ENCODE measurements around the gene ITGBL1.

ITGBL1 gene

DNA sequence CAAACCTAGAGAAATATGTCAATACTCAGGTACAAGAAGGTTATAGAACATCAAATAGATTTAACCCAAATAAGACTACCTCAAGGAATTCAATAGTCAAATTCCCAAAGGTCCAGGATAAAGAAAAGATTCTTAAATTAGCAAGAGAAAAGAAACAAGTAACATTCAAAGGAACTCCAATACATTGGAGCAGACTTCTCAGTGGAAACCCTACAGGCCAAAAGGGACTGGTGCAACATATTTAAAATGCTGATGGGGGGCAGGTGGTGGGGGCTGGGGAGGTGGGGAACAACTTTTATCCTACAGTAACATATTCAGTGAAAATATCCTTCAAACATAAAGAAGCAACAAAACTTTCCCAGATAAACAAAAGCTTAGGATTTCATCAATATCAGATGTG, 23.1 kb downstream of the ITGBL1 start:
- no peak for TF ChIP-seq ZNF274 (IDR thresholded peaks at IDR 0.05; ENCODE audit: low read depth, low read length)
- H3K4me3 ChIP-seq (ENCODE audit: low read length): no peak overlapping the region

- no peak overlapping the region for H3K4me3 ChIP-seq (ENCODE audit: low read length)
- no peak for TF ChIP-seq ZNF274 (IDR thresholded peaks at IDR 0.05; ENCODE audit: low read depth, low read length)
These were observed 28.9 kb downstream of the ITGBL1 start for GRCh38 chr13:101481421-101481820.

DNA sequence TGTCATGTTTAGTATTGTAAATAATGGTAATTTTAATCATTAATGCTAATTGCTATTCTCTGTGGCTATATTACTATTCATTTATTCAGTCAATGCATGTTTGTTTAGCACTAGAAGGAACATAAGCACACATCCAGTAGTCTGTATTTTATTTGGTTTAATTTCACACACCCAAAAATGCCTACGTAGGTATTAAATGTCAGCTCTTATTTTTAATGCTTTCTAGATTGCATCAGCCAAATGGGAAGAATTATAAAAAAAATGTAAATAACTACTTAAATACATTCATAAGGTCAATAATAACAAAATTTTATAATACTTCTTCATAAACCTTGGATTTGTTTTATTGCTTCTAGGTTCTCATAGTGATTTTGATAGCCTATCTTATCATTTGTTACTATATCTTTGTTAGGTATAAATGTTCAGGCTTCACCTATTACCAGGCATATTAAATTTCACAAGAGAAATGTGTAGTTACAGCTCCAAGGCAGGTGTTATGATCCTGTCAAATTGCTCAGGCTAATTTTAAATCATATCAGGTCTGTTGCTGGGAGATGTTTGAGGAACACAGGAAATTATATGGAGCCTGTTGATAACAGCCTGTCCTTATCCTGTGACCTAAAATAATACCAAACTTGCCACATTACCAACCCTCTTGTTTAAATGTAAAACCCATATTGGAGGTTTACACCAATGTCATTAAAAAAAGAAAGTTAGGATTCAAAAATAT, 34.4 kb downstream of the ITGBL1 start:
- no peak for TF ChIP-seq ZNF274 (IDR thresholded peaks at IDR 0.05; ENCODE audit: low read depth, low read length)
- H3K4me3 ChIP-seq (ENCODE audit: low read length): no peak overlapping the region

DNA sequence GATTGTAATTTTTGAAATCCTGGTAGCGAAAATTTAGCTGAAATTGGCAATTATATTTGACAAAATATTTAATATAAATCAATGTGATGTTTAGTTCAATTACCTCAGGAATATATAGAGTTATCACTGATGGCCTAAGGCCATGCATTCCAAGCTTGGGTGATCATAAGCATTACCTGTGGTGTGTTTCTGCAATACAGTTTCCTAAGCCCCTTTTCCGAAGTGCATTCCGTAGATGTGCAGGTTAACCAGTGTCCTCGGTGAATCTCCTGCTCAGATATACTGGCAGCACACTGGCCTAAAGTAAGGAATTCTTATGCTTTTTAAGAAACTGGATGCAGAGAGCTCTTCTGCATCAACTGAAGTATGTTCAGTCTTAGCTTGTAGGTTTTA, 35.0 kb downstream of the ITGBL1 start:
- H3K4me3 ChIP-seq (ENCODE audit: low read length): no peak overlapping the region
- no peak for TF ChIP-seq ZNF274 (IDR thresholded peaks at IDR 0.05; ENCODE audit: low read depth, low read length)

DNA sequence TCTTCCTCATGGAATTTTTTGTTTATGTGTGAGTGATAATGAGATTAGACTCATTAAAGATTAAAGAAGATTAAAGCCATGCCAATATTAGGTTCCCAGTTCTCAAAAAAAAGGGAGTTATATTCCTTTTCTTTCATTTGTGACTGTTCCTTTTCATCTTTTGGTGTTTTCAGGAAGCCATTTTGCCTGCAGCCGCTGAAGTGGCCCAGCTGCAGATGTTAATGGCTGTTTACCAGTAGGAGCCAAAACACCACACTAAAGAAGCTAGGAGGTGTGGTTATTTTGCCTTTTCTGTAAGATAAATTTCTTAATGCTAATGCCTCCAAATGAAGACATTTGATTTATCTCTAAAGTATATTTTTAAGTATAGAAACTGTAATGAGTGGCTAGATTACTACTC, 36.3 kb downstream of the ITGBL1 start:
- H3K4me3 ChIP-seq (ENCODE audit: low read length): no peak overlapping the region

DNA sequence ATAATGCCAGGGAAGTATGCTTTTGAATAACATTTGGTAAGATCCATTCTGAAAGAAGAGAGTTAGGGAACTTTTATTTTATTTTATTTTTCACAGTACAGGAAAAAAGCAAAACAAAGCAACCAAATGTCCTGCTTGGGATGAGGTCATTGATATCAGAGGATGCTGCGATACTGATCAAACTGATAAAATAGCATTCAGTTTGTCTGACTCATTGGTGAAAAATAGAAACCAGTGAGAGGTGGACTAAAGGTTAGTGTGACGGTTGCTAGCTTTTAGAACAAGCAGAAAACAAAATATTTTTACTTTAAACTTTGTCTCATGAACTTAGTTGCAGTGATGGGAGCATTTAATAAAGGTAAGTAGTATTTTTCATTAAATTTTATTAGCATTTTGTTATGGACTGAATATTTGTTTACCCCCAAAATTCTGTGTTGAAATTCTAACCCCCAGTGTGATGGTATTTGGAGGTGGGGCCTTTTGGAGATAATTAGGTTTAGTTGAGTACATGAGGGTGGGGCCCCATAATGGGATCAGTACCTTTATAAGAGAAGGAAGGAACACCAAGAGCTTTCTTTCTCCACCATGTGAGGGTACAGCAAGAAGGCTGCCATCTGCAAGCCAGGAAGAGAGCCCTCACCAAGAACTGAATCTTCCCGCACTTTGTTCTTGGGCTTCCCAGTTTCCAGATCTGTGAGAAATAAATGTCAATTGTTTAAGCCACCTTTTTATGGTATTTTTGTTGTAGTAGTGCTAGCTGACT, 37.3 kb downstream of the ITGBL1 start:
- no peak for TF ChIP-seq ZNF274 (IDR thresholded peaks at IDR 0.05; ENCODE audit: low read depth, low read length)
- no peak overlapping the region for H3K4me3 ChIP-seq (ENCODE audit: low read length)

More for the DNA sequence above, 36.3 kb downstream of the ITGBL1 start:
- no peak for TF ChIP-seq ZNF274 (IDR thresholded peaks at IDR 0.05; ENCODE audit: low read depth, low read length)

DNA sequence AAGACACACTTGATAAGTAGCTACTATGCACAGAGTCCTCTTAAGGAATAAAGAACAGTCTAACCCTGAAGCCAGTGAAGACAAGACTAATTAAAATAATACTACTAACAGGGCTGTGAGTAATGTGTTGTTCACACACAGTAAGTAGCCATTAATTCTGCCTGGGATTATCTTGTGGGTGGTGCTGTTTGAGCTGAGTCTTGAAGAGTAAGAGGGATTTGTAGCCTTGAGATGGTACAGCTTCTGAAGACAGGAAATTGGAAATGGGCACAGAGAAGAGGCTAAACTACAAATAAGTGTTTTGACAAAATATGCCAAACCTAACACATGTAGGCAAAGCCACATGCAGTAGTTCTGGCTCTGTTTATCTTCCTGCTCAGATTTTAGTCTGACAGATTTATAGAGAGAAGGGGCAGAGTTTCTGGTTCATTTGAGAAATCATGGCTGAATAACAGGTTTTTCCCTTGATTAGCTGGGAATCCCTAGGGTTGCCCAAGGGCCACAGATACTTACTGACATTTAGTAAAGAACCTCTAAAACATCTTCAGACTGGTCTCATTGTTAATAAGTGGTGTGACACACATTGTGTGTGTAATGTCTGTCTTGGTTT, 38.0 kb downstream of the ITGBL1 start:
- no peak overlapping the region for H3K4me3 ChIP-seq (ENCODE audit: low read length)

DNA sequence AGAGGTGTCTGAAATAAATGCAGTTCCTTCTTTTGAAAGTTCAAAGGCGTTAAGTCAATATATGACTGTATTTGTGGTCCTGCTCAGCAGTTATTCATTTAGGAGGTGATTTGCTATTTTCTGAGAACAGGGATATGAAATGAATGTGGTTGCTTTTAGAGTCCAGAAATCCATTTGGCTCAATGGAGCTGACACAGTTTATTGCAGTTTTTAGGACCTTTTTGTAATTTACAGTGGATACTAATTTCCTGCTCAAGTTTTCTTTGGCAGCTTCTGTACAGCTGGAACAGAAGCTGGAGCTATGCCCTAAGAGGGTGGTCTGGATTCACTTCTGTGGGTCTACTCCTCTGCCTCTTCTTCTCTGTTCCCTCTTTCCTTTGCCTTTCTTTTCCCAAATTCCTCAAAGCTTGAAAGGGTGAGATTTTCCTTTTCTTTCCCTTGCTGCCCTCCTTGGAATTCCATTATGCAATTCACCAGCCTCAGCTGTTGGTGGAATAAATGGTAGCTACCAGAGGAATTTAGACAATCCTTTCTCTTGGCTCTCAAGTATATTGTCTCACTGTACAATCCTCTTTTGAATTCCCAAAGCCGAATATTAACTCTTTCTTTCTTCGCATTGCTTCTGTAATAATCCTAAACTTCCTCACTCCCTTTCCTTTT, 39.9 kb downstream of the ITGBL1 start:
- no peak for TF ChIP-seq ZNF274 (IDR thresholded peaks at IDR 0.05; ENCODE audit: low read depth, low read length)
- no peak overlapping the region for H3K4me3 ChIP-seq (ENCODE audit: low read length)

More for the DNA sequence above, 38.0 kb downstream of the ITGBL1 start:
- no peak for TF ChIP-seq ZNF274 (IDR thresholded peaks at IDR 0.05; ENCODE audit: low read depth, low read length)

GRCh38 chr13:101493541-101493940, 41.1 kb downstream of the ITGBL1 start:
- no peak overlapping the region for H3K4me3 ChIP-seq (ENCODE audit: low read length)
- no peak for TF ChIP-seq ZNF274 (IDR thresholded peaks at IDR 0.05; ENCODE audit: low read depth, low read length)

- H3K4me3 ChIP-seq (ENCODE audit: low read length): no peak overlapping the region
- TF ChIP-seq ZNF274 (IDR thresholded peaks at IDR 0.05; ENCODE audit: low read depth, low read length): no peak
These were observed 46.9 kb downstream of the ITGBL1 start for GRCh38 chr13:101499406-101499805.

GRCh38 chr13:101502618-101503017, 50.1 kb downstream of the ITGBL1 start:
- no peak overlapping the region for H3K4me3 ChIP-seq (ENCODE audit: low read length)
- TF ChIP-seq ZNF274 (IDR thresholded peaks at IDR 0.05; ENCODE audit: low read depth, low read length): no peak

GRCh38 chr13:101511161-101511560, 58.7 kb downstream of the ITGBL1 start:
- TF ChIP-seq ZNF274 (IDR thresholded peaks at IDR 0.05; ENCODE audit: low read depth, low read length): no peak
- no peak overlapping the region for H3K4me3 ChIP-seq (ENCODE audit: low read length)

DNA sequence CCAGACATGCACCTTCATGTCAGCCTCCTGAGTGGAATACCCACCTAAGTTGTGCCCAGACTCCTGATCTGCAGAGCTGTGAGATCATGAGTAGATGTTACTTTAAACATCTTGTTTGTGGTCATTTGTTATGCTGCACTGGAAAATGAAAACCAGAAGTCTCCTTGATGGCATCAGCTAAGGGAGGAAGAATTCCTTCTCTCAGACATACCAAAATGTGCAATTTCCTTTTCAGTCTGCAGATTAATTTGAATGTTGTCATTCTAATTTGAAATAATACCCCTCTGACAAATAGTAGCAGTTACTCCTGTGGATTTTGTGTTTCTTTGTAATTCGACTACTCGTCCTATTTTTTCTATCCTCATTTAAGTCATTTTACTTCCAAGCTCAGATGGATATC, 59.3 kb downstream of the ITGBL1 start:
- no peak for TF ChIP-seq ZNF274 (IDR thresholded peaks at IDR 0.05; ENCODE audit: low read depth, low read length)
- H3K4me3 ChIP-seq (ENCODE audit: low read length): no peak overlapping the region

GRCh38 chr13:101512650-101513049, 60.2 kb downstream of the ITGBL1 start:
- no peak for TF ChIP-seq ZNF274 (IDR thresholded peaks at IDR 0.05; ENCODE audit: low read depth, low read length)
- H3K4me3 ChIP-seq (ENCODE audit: low read length): no peak overlapping the region

Data from GM08714 (cell line).